HG03175 (cell line): Measurements from ENCODE around the gene SYT8.
"Not testable (repeated sequence)": the region's sequence is repeated elsewhere in the genome, so short reads cannot be mapped to it uniquely, and the experiment has no call there.

ENCODE experiments used
- ATAC-seq: cut with Tn5 transposase; IDR thresholded peaks from one replicate; pipeline ENCODE4 v1.9.1; 2021; ENCODE audit warnings: mild to moderate bottlenecking, moderate library complexity; ENCODE audit not compliant: unreplicated experiment

Gene SYT8

GRCh38 chr11:1883346-1884302 is 48.8 kb downstream of the SYT8 start:
- ATAC-seq = no peak

GRCh38 chr11:1884303-1884700 is 49.5 kb downstream of the SYT8 start:
- no peak for ATAC-seq

GRCh38 chr11:1886551-1886950 is 51.8 kb downstream of the SYT8 start:
- not testable (repeated sequence) for ATAC-seq
